Endometrial microvascular endothelial cells (primary cell): ENCODE data around the gene GPR55. TPM values are rescaled to one million over a fixed set of nuclear protein-coding genes. Genes with fewer than 3 reads are reported as not detected.
"Not testable (repeated sequence)": the region's sequence is repeated elsewhere in the genome, so short reads cannot be mapped to it uniquely, and the experiment has no call there.

Experiments
- in situ Hi-C: cut with HindIII; loops from 2 replicates; pipeline ENCODE4 v1.10.0; 2017; ENCODE audit warnings: low sequenced_read_pairs, low pct_unique_long_range_greater_than_20kb; ENCODE audit errors: inconsistent ontology term
- total RNA-seq: library from RNA; depleted of rRNA; stranded (reverse); fragments of >200 nt; gene quantifications from one replicate; pipeline ENCODE4 v1.2.3, GENCODE V29; 2015; ENCODE audit errors: inconsistent ontology term

GPR55 gene, protein sequence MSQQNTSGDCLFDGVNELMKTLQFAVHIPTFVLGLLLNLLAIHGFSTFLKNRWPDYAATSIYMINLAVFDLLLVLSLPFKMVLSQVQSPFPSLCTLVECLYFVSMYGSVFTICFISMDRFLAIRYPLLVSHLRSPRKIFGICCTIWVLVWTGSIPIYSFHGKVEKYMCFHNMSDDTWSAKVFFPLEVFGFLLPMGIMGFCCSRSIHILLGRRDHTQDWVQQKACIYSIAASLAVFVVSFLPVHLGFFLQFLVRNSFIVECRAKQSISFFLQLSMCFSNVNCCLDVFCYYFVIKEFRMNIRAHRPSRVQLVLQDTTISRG
- total RNA-seq, result not detected

DNA sequence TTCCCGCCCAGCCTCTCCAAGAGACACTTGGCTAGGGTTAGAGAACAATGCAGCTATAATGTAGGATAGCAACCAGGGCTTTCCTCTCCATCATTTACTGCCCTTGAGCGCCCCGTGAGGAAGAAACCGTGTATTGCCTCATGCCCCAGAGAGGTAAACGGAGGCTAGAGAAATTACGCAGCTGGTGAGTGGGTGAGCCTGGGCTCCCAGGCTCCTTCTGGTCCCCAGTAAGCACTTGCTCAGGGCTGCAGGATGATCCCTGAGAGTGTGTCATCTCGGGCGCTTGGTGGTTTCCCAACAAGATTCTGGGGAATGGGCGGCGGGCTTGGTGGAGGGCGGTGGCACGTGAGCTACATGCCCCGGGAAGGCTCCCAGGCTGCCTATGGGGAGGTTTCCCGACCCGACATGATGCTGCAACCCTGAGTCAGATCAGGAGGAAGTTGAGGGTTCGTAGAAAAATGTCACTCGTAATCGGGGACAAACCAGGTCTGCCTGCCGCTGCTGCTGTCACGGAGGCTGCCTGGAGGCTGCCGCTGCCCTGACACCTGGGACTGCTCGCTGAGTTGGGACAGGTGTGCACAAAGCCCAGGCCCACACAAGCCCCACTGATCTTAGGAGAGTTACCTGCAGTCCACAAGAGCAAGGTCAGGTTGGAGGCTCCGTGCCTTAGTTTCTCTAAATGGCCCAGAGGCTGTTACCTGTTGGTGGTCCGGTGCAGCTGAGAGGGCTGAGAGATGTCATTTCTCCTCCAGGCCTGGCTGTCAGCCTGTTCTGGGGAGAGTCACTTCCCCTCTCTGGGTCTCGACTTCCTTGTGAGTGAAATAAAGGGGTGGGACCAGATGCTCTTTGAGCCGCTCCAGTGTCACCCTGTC is at the start of gene GPR55:
Gene GPR55 (minus strand): TSS at position 773 of the 872 bp plus-strand sequence. CDS start 14,280 bp downstream, outside the sequence.
- in situ Hi-C loops, result no loop called here

DNA sequence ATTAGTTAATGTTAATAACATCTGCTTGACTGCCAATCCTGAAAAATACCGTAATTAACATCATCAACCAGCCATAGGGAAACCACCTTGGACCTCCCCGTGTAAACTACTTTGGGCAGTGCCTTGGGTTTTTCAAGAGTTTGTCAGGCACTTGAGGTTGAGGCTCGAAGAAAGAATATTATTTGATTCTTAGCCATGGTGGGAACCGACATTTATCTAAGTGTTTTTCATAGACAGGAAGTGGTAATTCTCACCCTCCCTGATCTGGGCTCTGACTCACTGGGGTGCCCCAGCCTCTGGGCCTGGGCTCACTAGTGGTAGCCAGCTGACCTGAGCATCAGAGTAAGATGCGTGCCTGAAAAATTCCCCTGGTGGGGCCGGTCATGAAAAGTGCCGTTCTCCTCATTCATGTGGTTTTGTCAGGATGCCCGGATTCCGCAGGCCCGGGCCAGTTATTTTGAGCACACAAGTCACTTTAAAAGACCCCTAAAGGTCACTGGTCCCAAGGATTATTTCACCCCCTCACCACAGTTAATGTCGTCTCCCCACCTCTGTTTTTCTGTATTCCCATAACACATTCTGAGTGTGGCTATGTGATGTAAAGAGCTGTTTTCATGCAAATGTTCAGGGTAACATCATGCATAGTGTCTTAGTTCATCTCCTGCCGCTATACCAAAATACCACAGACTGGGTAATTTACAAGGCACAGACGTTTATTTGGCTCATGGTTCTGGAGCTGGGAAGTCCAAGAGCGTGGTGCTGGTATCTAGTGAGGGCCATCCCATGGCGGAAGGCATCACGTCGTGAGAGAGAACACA is 49.3 kb upstream of the GPR55 start:
- in situ Hi-C loops, result no loop called here

DNA sequence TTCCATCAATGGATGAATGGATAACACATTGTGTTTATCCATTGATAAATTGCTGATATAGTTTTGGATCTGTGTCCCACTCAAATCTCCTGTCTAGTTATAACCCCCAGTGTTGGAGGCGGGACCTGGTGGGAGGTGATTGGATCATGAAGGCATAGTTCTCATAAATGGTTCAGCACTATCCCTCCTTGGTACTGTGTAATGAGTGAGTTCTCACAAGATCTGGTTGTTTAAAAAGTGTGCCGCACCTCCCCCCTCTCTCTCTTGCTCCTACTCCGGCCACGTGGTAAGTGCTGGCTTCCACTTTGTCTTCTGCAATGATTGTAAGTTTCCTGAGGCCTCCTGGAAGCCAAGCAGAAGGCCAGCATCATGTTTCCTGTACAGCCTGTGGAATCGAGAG is 47.0 kb upstream of the GPR55 start:
- in situ Hi-C loops, result no loop called here

DNA sequence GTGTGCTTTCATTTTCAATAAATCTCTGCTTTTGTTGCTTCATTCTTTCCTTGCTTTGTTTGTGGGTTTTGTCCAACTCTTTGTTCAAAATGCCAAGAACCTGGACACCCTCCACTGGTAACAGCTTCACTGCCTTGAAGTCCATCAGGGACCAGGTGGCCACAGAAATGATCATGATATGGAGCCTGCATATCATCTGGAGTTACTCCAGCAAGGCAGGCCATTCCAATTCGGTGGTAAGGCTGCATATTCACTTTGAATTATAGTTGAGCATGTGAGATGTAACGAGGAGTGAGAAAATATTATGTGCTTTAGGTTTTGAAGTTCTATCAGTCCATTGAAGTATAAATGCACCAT is 44.6 kb upstream of the GPR55 start:
- in situ Hi-C loops, result no loop called here

DNA sequence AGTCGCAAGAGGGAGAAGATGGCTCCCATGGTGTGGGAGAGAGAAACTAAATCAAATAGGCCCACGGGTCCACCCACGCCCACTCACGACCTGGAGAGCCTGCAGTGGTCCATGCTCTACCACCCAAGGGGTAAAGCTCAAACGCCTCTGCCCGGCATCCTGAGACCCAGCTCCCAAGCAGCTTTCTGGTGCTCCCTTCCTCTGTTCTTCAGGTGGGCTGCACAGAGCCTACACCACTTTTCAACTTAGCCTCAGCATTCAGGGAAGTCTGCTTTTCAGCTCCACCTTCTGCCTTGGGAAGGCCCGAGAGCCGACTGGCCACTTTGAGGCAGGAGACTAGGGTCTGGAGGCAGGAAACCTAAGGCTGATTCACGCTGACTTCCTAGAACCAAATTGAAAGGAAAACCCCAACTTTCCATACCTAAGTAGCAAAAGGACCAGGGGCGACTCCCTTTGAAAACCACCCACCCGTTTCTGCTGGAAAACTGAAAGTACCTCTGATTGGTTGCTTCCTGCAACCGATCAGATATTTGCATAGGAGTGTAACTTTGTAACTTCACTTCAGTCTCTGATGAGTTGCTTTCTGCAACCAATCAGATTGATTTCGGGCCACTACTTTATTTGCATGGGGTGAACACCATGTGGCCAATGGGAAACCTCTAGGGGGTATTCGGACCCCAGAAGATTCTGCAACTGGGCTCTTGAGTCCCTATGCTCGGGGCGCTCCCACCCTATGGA is 44.0 kb upstream of the GPR55 start:
- in situ Hi-C loops, result no loop called here

DNA sequence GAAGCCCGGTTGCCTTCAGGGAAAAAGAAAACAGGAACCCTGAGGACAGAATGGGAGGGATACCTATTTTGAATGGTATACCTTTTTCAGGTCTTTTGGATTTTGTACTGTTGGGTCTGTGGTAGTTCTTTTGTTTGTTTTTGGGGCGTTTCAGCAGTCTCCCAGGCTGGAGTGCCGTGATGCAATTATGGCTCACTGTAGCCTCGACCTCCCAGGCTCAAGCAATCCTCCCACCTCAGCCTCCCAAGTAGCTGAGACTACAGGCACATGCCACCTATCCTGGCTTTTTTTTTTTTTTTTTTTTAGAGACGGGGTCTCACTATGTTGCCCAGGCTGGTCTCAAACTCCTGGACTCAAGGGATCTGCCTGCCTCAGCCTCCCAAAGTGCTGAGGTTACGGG is 43.3 kb upstream of the GPR55 start:
- in situ Hi-C loops, result not testable (repeated sequence)

DNA sequence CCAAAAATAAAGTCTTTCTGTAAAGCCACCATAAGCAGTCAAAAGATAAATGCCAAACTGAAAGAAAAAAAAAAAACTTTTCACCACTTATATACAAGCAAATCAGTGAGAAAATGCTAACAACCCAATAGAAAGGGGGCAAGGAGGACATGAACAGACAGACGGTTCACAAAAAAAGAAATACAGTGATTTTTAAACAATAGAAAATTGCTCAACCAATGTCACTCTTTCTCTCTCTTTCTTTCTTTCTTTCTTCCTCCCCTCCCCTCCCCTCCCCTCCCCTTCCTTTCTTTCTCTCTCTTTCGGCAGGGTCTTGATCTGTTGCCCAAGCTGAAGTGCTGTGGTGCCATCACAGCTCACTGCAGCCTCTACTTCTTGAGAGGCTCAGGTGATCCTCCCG is 42.1 kb upstream of the GPR55 start:
- in situ Hi-C loops, result no loop called here

DNA sequence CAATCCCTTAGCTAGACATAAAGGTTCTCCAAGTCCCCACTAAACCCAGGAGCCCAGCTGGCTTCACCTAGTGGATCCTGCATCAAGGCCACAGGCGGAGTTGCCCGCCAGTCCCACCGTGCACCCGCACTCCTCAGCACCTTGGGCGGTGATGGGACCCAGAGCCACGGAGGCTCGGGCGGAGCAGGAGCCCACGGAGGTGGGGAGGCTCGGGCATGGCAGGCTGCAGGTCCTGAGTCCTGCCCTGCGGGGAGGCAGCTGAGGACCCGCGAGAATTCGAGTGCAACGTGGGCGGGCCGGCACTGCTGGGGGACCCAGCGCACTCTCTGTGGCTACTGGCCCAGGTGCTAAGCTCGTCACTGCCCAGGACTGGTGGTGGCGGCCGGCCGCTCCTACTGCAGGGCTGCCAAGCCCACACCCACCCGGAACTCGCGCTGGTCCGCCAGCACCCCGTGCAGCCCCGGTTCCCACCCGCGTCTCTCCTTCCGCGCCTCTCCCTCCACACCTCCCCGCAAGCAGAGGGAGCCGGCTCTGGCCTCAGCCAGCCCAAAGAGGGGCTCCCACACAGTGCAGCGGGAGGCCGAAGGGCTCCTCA is 39.2 kb upstream of the GPR55 start:
- in situ Hi-C loops, result no loop called here

DNA sequence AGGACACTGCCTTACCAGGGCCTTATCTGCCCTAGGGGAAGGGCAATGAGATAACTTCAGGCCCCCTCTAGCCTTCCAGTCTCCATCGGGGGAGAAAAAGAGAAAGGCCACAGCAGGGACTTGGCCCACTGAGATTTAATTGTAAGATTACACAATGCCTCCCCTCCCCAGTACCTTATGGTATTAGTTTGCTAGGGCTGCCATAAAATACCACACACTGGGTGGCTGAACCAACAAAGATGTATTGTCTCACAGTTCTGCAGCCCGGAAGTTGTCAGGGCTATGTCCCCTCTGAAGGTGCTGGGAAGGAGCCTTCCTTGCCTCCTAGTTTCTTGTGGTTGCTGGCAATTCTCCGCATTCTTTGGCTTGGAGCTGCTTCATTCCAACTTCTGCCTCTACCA is 36.0 kb upstream of the GPR55 start:
- in situ Hi-C loops, result no loop called here

DNA sequence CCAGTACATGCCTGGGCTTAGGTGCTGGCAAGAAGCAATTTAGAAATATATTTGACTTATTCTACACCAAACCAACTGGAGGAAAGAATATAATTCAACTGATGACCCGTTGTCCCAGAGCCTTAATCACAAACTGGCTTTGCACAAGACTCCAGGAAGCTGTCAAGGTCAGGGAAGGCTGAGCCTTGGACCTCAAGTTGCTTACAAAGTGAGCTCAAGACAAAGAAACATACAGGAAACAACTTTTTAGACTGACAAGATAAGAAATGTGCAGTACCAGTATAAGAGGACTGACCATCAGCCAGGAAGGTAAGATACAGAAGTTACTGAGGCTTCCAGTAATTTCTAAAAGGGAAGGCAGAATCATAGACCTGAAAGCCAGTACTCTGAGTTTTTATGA is 35.0 kb upstream of the GPR55 start:
- in situ Hi-C loops, result no loop called here

DNA sequence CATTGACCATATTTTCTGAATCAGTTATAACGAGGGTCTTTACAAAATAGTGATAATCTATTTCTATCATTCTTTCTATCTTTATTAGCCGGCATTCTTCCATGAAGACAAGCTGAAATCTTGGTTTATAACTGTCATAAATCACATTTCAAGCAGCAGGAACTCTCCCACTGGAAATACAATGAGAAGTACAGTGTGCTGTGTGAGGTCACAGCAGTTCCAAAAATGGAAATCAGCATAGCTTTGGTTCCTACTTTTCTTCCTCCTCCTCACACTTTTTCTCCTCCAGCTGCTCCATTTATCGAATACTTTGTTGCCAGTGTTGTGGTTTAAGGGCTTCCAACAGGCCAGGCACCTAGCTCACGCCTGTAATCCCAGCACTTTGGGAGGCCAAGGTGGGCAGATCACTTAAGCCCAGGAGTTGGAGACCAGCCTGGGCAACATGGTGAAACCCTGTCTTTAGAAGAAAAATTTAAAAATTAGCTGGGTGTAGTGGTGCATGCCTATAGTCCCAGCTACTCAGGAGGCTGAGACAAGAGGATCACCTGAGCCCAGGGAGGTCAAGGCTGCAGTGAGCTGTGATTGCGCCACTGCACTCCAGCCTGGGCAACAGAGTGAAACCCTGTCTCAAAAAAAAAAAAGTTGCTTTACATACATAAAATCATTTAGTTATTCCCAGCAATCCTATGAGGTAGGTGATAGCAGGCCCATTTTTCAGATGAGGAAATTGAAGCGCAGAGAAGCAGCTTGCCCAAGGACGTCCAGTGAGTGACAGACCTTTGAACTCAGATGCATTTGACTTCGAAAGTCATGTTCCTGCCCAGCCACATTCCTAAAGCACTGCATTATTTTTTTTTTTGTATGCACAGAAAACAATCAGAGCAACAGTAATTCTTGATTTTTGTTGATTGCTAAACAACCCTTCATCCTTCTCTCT is 34.0 kb upstream of the GPR55 start:
- in situ Hi-C loops, result no loop called here

DNA sequence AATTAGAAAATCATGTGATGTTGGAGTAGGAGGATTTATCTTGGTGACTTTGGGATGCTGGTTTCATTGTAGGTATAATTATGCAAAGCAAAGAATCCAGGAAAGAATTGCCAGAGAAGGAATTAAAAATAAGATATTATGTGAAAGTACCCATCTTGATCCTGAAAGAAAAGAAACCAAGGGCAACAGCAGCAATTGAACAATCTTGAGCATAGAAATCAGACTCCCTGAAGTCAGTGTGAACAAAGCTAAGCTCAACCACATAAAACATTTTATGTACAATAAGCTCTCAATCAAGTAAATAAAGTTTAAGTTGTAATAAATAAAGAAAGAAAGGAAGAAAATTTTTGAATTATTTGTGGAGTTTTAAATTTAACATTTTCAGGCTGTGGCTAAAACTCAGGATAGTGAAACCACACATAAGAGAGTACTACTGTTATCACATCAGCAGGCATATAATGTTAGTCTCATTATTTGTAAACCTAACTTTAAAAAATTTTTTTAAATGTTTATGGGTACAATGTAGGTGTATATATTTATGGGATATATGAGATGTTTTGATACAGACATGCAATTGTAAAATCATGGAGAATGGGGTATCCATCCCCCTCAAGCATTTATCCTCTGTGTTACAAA is 32.8 kb upstream of the GPR55 start:
- in situ Hi-C loops, result no loop called here

DNA sequence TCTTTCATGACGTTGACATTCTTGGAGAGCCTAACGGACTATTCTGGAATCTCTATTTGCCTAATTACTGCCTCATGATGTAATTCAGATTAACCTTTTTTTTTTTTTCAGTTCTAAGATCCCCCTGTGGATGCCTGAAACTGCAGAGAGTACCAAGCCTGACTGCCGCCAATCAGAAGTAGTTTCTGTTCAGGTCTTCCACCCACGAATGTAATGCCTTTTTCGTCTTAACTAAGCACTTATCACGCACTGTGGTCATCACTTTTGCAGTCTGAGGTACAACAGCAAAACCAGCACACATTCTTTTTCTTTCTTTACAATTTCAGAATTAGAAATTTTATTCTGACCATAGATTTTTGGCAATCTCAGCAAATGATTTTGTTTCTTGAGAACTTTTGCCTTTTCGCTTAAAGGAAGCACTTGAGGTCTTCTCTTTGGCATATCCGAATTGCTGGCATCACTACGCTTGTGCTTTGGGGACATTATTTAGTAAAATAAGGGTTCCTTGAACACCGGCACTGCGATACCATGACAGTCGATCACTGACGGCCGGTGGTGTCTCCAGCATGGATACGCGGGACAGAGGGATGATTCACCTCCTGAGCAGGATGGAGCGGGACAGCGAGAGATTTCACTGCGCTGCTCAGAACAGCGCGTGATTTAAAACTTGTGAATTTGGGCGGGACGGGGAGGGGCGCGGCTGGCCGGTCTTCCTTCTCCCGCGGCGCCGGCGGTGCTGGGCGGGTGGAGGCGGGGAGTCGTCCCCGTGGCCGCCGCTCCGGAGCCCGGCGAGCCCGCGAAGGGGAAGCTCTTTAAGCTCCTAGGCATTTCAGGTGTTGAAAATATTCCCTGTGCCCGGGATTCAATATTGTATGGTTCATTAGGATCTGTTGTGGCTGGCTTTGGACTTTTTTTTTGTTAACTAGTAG is 32.0 kb upstream of the GPR55 start:
- in situ Hi-C loops, result no loop called here

DNA sequence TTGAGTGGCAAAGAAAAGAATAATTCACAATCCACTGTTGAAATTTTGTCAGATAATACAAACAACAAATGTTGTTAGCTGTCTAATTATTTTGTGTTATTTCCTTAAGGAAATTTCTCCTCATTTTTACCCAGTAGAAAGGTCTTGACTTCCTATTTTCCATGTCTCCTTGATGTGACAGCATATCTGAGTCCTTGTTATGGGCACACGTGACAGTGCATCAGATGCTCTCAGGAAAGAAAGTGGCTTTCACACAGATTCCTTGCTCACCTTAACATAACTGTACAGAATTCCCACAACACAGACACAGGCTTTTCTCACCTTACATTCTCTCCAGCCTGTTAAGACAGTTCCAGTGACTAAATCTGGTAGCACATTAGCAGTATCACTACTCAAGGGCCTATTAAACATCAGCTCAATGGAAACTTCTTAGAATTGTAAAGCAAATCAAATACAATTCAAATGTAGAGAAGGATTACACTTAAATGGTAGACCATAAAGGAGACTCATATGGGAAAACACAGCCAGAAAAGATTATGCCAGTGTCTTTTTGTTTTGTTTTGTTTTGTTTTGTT is 30.2 kb upstream of the GPR55 start:
- in situ Hi-C loops, result no loop called here

DNA sequence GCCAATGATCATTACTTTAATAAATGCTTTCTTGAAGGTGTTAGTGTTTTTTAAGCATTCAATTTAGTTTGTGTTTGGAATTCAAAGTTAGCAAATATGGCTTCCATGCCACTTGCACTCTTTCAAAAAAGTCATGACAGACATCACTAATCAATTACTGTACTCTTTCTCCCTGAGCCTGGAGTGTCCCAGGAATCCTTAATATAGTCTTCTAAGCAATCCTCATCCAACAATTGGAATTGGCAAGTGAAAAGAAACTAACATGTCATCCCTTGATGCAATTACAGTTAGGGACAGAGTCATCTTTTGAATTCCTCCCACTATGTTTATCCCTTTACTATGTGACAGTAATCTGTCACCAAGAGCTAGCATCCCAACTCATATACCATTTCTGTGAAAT is 29.7 kb upstream of the GPR55 start:
- in situ Hi-C loops, result no loop called here

DNA sequence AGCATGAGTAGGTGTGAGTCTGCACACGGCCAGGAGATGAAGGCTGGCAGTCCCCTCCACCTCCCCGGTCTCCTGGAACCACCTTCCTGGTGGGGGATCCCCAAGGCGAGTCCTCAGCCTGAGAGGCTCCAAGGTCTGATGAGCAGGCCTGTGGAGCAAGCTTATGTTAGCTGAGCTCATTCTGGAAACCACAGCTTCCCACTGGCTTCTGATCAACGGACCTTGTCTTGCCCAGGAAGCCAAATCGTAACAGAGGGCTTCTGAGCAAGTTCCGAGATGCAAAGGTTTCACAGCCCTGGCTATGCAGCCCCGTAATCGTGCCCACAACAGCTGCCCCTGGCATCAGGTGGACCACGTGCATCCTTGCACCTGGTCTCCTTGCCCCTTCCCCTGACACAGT is 28.8 kb upstream of the GPR55 start:
- in situ Hi-C loops, result no loop called here
